ENCODE measurements around the gene ZBTB7C. TPM values are rescaled to one million over a fixed set of nuclear protein-coding genes. Genes with fewer than 3 reads are reported as not detected.

The ZBTB7C gene
- total RNA-seq, 1 experiment from 2014 or later = 0.17 TPM

- no peak for DNase-seq (ENCODE audit: low read depth)
Measured at GRCh38 chr18:48149020-48149685, 260.0 kb downstream of the ZBTB7C start.

GRCh38 chr18:48142994-48143393, 266.2 kb downstream of the ZBTB7C start:
- no peak for DNase-seq (ENCODE audit: low read depth)

- DNase-seq (ENCODE audit: low read depth) = no peak
Measured at GRCh38 chr18:48142353-48142752, 266.8 kb downstream of the ZBTB7C start.

GRCh38 chr18:48140731-48141130, 268.5 kb downstream of the ZBTB7C start:
- no peak for DNase-seq (ENCODE audit: low read depth)

- no peak for DNase-seq (ENCODE audit: low read depth)
Measured at GRCh38 chr18:48139431-48140347, 269.5 kb downstream of the ZBTB7C start.

GRCh38 chr18:48138660-48139430, 270.3 kb downstream of the ZBTB7C start:
- no peak for DNase-seq (ENCODE audit: low read depth)

- DNase-seq (ENCODE audit: low read depth) = no peak
Measured at GRCh38 chr18:48138210-48138609, 271.0 kb downstream of the ZBTB7C start.

- no peak for DNase-seq (ENCODE audit: low read depth)
Measured at GRCh38 chr18:48137374-48138081, 271.7 kb downstream of the ZBTB7C start.

- DNase-seq (ENCODE audit: low read depth) = no peak
Measured at GRCh38 chr18:48136827-48137373, 272.3 kb downstream of the ZBTB7C start.

- DNase-seq (ENCODE audit: low read depth) = no peak
Measured at GRCh38 chr18:48136051-48136826, 272.9 kb downstream of the ZBTB7C start.

- no peak for DNase-seq (ENCODE audit: low read depth)
Measured at GRCh38 chr18:48135436-48135966, 273.7 kb downstream of the ZBTB7C start.

- no peak for DNase-seq (ENCODE audit: low read depth)
Measured at GRCh38 chr18:48134609-48135008, 274.6 kb downstream of the ZBTB7C start.

- DNase-seq (ENCODE audit: low read depth) = no peak
Measured at GRCh38 chr18:48133671-48134251, 275.4 kb downstream of the ZBTB7C start.

- DNase-seq (ENCODE audit: low read depth) = no peak
Measured at GRCh38 chr18:48132797-48133655, 276.2 kb downstream of the ZBTB7C start.

- DNase-seq (ENCODE audit: low read depth) = no peak
Measured at GRCh38 chr18:48131042-48131441, 278.1 kb downstream of the ZBTB7C start.

- DNase-seq (ENCODE audit: low read depth) = no peak
Measured at GRCh38 chr18:48129621-48130082, 279.5 kb downstream of the ZBTB7C start.

GRCh38 chr18:48127606-48128005, 281.6 kb downstream of the ZBTB7C start:
- DNase-seq (ENCODE audit: low read depth) = no peak

- DNase-seq (ENCODE audit: low read depth) = no peak
Measured at GRCh38 chr18:48126240-48126639, 282.9 kb downstream of the ZBTB7C start.

- no peak for DNase-seq (ENCODE audit: low read depth)
Measured at GRCh38 chr18:48125724-48126123, 283.5 kb downstream of the ZBTB7C start.

Measured in LHCN-M2 (cell line).